HG03442 (cell line): Measurements from ENCODE around the gene APOM.

Experiments
- ATAC-seq: cut with Tn5 transposase; IDR thresholded peaks from one replicate; pipeline ENCODE4 v1.9.1; 2021; ENCODE audit warnings: mild to moderate bottlenecking, moderate library complexity; ENCODE audit not compliant: unreplicated experiment

Gene APOM

DNA sequence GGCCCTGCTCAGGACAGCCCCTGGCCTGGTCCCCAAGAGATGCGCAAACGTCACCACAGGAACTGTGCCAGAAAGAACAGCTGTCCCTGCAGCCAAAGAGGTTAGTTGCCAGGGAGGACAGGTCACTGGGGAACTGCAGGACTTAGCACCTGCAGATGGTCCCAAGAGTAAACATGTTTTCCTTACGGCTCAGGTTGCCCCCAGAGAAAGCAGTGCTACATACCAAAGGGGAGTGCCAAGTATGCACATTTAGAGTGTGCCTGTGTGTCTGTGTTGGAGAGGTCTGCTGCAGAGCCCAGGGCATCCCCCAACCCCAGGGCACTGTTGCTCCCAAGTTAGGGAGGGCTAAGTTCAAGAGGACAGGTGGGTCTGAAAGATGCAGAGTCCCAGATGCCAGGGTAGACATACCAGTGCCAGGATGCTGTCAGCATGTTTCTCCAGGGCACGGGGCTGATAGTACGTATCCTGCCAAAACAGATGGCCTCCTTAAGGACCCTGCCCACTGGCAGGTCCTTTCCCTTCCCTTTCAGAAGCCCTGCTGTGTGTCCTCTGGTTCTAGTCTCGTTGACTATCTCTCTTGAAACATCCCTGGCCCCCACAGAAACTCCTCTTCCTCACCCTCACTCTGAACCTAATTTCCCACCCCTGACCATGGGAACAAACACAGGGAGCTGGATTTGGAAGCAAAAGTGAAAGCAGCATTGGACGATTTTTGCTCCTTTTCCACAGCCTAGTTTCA, 46.1 kb downstream of the APOM start:
- no peak for ATAC-seq

DNA sequence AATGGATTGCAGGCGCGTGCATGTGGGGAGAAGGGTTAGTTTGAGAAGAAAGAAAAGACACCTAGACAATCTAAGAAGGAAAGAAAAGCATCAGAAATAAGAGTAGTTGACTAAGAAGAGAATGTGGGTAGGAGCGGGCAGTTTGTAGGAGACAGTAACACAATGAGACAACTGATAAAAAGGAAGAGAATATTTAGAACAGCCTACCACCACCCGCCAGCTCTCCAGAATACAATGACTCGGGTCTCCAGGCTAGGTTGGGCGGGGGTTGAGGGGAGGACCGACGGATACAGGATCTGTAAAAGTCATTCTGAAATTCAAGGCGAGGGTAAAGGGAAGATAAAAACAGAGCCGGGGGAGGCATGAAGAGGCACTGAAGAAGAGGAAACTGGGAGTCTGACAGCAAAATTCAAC, 46.7 kb downstream of the APOM start:
- ATAC-seq = no peak

DNA sequence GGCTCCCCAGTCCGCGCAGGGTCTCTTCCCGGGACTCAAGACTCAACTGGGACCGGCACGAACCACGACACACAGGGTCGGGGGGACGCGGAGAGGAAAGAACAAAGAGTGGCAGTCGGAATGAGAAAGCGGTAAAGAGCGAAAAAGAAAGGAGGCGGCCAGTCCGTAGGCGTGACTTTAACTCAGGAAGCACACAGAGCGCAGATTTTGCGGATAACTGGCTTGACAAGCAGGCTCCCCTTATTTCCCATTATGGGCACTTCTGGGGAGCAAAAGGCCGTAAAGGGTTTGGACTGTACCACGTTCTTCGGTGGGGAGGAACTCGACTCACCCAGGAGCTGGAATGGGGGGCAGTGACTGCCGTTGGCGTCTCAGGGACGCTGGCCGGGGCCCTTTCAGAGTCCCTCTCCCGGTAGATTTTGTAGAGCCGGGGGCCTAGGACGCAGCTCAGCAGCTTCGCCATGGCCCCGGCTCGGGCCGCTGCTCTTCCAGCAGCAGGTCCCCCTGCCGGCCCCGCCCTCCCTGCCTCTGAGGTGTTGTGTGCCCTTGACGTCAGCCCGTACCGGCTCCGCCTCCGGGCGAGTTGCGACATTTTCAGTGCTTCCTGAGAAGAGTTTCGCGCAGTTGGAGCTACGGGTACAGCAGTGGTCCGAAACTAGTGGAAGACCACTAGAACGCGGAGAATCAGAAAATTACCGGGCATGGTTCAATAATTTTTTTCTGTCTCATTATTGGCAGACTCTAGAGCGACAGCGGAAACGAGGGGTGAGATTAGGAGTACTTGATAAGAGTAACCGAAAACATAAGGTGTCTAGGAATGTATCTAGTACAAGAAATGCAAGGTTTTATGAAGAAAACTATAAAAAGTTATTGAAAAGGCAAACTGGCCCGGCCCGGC, 47.4 kb downstream of the APOM start, which contains the start of gene ABHD16A:
ABHD16A (minus strand) TSS at position 506 of the 898 bp plus-strand sequence; CDS start at position 463, 43 bp downstream.
- ATAC-seq = peak; percentile 86

DNA sequence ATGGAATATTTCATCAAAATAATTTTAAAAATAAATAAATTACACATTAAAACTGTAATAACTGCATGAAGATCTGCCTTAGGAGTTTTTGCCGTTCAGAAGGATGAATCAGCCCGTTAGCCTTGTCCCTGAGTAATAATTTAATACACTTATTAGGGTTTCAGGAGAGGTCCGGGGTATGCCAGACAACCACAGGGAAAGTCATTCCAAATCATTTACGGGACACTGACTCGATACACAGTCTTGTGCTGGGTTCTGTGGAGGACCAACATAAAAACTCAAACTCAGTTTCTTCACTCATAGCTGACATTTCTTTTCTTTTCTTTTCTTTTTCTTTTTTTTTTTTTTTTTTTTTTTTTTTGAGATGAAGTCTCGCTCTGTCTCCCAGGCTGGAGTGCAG, 50.2 kb downstream of the APOM start:
- no peak for ATAC-seq

DNA sequence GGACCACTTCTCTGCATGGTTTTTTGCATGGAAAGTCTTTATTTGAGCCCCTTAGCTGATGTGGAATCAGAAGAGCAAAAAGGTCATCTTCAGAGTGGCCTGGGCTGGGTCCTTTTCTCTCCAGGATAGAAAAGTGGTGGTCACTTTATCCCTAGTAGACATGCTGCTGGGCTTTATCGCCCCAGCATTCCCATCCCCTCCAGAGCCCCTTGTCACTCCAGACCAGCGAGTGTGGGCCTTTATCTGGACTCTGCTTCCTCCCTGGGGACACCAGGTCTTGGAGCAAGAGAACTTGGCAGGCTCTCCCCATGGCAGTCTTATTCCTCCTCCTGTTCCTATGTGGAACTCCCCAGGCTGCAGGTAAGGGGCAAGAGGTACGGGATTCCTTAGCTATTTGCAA, 50.9 kb downstream of the APOM start, which contains the start of gene LY6G6F:
LY6G6F (plus strand) TSS at position 268 of the 400 bp plus-strand sequence; CDS start at position 309, 41 bp downstream.
- ATAC-seq = no peak

DNA sequence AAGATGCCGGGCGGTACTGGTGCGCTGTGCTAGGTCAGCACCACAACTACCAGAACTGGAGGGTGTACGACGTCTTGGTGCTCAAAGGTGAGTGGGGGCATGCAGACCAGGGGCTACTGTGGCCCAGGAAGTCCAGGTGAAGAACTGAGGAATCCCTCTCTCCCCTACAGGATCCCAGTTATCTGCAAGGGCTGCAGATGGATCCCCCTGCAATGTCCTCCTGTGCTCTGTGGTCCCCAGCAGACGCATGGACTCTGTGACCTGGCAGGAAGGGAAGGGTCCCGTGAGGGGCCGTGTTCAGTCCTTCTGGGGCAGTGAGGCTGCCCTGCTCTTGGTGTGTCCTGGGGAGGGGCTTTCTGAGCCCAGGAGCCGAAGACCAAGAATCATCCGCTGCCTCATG, 52.0 kb downstream of the APOM start:
- no peak for ATAC-seq
